HuH-7 (cell line): ENCODE results near the gene TOMM7.

Experiments
- DNase-seq: peaks from one replicate; pipeline ENCODE4 v3.0.0; 2011; ENCODE audit warnings: low spot score

The TOMM7 gene

GRCh38 chr7:22822486-22823141, at the start of gene TOMM7:
Gene TOMM7 (minus strand): TSS chr7:22822849. CDS start chr7:22822779, 70 bp downstream.
- peak; percentile 86 for DNase-seq

- no peak for DNase-seq
Observed at GRCh38 chr7:22872096-22872807, 49.6 kb upstream of the TOMM7 start.

GRCh38 chr7:22871661-22872060, 49.0 kb upstream of the TOMM7 start:
- DNase-seq, result no peak

GRCh38 chr7:22868509-22868908, 45.9 kb upstream of the TOMM7 start:
- DNase-seq, result no peak

- DNase-seq, result no peak
Observed at GRCh38 chr7:22867589-22867988, 44.9 kb upstream of the TOMM7 start.

- DNase-seq, result no peak
Observed at GRCh38 chr7:22867003-22867402, 44.4 kb upstream of the TOMM7 start.

GRCh38 chr7:22865602-22865960, 42.9 kb upstream of the TOMM7 start:
- DNase-seq, result no peak

- no peak for DNase-seq
Observed at GRCh38 chr7:22864855-22865601, 42.4 kb upstream of the TOMM7 start.

- no peak for DNase-seq
Observed at GRCh38 chr7:22864301-22864700, 41.7 kb upstream of the TOMM7 start.

GRCh38 chr7:22863156-22863899, 40.7 kb upstream of the TOMM7 start:
- no peak for DNase-seq

- DNase-seq, result no peak
Observed at GRCh38 chr7:22861576-22861975, 38.9 kb upstream of the TOMM7 start.

- DNase-seq, result no peak
Observed at GRCh38 chr7:22860784-22861482, 38.3 kb upstream of the TOMM7 start.

GRCh38 chr7:22860337-22860736, 37.7 kb upstream of the TOMM7 start:
- DNase-seq, result no peak

GRCh38 chr7:22859641-22860290, 37.1 kb upstream of the TOMM7 start:
- no peak for DNase-seq

- DNase-seq, result no peak
Observed at GRCh38 chr7:22858640-22859561, 36.3 kb upstream of the TOMM7 start.

- DNase-seq, result no peak
Observed at GRCh38 chr7:22858274-22858639, 35.6 kb upstream of the TOMM7 start.

- no peak for DNase-seq
Observed at GRCh38 chr7:22856416-22856815, 33.8 kb upstream of the TOMM7 start.

GRCh38 chr7:22855049-22855392, 32.4 kb upstream of the TOMM7 start:
- DNase-seq, result no peak

GRCh38 chr7:22854158-22855048, 31.8 kb upstream of the TOMM7 start:
- peak; percentile 86 for DNase-seq
